HG03108 (cell line): ENCODE results near the gene SYMPK.
A peak's percentile ranks its signal among the peaks of the same experiment; 100 is the strongest.
"Not testable (repeated sequence)": the region's sequence is repeated elsewhere in the genome, so short reads cannot be mapped to it uniquely, and the experiment has no call there.

ENCODE experiments used
- ATAC-seq: cut with Tn5 transposase; IDR thresholded peaks from one replicate; pipeline ENCODE4 v1.9.1; 2021; ENCODE audit warnings: moderate library complexity; ENCODE audit not compliant: unreplicated experiment

The SYMPK gene

DNA sequence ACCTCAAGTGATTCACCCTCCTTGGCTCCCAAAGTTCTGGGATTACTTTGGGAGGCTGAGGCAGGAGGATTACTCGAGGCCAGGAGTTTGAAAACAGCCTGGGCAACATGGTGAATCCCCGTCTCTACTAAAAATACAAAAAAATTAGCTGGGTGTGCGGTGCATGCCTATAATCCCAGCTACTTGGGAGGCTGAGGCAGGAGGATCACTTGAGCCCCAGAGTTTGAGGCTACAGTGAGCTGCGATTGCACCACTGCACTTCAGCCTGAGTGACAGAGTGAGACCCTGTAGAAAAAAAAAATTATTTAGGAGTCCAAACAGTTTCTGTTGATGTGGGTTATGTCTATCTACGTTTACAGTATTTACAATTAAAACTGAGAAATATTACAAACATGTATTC, 7.9 kb upstream of the SYMPK start:
- ATAC-seq = no peak

DNA sequence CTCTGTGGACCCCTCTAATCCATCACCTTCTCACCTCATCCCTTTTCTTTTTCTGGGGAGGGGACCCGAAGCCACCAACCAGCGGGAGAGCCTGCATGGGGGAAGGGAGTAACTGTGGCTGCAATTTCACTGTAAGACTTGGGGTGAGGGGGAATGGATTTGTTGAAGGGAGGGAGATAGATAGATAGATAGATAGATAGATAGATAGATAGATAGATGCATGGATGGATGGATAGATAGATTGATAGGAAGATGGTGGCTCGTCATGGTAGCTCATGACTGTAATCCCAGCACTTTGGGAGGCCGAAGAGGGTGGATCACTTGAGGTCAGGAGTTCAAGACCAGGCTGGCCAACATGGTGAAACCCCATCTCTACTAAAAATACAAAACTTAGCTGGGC, 4.3 kb upstream of the SYMPK start:
- ATAC-seq = not testable (repeated sequence)

DNA sequence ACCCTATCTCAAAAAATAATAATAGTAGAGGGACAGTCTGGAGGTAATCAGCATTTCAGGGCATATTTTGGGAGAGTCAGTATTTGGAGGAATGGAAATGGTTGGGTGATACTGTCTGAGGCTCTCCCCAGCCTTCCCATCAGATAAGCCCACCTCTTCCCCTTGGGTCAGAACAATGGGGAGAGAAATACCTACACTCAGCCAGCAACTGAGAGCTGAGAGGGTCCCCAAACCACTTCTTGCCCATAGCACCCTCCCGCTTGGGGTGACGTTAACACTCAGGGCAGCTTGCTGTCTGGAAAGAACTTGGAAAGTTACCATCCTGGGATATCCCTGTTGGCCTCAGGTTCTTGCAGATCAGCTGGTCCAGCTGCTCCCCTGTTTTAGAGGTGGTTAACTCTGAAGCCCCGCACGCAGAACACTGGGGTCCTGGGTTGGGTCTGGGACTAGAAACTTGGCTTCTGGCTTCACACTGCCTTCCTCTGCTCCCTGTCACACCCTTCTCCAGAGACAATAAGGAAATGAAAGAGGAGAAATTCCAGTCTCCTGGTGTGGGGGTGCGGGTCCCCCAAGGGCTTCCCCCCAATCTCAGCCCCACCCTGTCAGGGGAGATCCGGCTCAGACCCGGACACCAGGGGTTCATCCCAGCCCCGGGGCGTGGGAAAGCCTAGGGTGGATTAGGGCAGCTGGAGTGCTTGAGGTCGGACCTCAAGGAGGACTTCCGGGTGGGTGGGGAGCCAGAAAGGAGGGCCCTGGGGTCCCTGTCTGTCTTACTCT, 3.6 kb upstream of the SYMPK start:
- no peak for ATAC-seq

DNA sequence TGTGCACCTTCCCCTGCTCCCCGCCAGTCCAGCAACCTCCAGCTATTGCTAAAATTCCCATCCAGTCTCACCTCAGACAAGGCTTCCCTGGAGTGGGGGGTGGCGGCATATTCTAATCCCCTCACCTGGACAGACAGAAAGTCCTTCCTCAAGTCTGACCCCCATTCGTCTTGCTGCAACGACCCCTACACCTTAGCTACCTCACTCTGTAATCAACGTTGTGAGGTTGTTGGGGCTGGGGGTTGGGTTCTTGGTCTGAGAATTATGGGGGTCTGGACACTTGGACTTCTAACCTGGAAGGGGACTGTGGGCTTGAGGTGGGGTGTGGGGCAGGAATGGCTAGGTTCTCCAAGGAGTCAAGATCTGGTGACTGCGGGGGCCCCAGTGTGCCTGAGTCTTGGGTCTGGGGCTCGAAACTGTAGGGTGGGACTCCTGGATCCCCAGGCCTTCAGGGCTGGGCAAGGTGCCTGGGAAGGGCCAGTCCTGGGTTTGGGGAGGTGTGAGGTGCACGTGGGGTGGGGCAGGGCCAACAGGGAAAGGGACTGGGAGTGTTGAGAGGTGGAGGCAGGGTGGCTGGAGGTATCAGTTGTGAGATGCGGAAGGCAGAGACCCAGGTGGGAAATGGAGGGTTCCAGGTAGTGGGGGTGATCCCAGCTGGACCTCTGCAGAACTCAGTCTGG, 2.5 kb upstream of the SYMPK start:
- no peak for ATAC-seq

DNA sequence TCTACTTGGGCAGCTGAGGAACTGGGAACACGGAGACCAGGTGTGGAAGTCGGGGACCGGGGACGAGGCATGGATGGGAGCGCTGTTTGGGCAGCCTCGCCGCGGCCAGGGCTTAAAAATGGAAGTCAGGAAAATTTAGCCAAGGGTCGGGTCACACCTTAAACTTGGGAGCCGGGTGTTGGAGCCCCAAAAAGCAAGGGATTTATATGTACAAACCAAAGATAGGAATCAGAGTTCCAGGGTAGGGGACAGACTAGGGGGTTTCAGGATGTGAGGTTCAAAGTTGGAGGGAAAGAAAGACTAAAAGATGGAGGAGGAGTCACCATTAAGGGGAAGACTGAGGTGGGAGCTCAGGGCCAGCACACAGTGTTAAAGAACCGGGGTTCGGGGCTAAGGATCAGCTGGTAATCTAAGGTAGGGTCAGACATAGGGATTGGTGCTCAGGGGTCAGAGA, 1.7 kb upstream of the SYMPK start:
- ATAC-seq = no peak

DNA sequence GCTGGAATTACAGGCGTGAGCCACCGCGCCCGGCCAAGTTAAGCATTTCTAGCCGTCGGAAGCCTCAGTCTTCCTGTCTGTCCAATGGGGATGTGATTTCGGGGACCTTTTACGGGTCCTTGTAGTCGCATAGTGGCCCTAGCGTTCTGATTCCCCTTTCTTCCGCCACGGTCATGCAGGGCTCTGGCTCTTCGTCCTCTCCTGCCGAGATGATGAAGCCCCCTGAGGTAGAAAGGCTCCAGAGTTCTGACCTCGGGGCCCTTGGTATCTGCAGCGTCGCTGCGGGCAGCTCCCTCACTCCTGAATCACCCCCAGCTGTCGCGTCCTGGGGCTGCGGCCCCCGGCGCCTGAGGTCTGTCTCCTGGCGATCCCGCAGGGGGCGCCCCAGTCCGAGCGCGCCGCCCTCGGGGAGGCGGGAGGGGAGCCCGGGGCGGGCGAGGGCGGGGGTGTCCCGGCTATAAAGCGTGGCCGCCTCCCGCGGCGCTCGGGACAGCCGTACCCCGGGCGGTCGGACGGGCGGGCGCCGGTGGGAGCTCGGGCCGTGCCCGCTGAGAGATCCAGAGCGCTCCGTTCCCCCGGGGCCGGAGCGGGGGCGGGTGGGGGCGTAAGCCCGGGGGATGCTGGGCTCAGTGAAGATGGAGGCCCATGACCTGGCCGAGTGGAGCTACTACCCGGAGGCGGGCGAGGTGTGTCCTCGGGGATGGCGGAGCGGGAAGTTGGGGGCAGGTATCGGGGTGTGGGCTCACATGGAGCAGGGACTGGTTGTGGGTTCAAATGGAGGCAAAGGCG, 1.1 kb upstream of the SYMPK start, which contains the start of gene FOXA3:
Gene FOXA3 (plus strand): TSS at position 487 of the 789 bp plus-strand sequence. CDS start 131 bp downstream, at position 618.
- peak; percentile 42 for ATAC-seq

DNA sequence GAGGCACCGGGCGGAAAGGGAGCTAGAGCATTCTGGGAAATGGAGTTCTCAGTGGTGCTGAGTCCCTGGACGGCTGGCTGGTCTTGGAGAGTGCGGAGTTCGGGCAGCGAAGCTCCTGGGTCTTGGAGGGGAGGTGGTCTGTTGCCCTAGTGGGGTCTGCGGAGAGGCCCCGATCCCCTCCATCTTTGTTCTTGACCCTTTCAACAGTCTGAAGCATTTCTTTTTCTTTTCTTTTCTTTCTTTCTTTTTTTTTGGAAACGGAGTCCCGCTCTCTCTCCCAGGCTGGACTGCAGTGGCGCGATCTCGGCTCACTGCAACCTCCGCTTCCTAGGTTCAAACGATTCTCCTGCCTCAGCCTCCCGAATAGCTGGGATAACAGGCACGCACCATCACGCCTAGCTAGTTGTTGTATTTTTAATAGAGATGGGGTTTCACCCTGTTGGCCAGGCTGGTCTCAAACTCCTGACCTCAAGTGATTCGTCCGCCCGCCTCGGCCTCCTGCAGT, 440 bp upstream of the SYMPK start:
- no peak for ATAC-seq

DNA sequence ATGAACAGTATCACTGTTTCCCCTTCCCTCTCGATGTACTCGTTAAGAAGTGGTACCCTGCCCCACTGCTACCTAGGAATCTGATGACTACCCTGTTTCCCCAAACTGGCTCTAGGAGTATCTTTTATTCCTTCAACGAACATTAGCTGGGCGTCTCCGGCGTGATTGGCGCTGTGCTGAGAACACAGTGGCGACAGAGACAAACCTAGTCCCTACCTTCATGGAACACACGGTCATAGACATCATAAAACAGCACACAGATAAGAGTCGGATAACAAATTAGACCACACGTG, 730 bp downstream of the SYMPK start:
- no peak for ATAC-seq

DNA sequence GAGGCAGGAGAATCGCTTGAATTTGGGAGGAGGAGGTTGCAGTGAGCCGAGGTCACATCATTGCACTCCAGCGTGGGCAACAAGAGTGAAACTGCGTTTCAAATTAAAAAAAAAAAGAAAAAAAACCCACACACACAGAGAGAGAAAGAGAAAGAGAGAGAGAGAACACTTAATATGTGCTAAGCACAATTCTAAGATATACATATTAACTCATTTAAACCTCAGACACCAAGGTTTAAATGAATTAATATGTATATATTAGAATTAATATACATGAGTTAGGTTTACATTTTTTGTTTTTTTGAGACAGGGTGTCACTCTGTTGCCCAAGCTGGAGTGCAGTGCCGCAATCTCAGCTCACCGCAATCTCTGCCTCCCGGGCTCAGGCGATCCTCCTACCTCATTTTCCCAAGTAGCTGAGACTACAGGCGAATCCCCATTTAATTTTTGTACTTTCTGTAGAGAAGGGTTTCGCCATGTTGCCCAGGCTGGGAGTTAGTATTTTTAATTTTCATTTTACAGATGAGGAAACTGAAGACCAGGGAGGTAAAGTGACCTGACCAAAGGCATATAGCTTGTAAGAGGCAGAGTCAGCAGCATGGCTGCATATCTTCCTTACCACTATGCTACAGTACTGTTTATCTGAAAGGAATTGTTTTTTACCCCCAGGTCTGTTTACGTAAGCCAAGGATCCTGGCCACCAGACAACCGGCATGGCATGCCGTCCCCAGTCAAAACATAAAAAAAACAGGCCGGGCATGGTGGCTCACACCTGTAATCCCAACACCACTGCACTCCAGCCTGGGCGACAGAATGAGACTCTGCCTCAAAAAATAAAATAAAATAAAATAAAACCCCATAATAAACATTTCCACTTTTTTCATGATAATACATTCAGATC, 2.3 kb downstream of the SYMPK start:
- ATAC-seq = no peak

DNA sequence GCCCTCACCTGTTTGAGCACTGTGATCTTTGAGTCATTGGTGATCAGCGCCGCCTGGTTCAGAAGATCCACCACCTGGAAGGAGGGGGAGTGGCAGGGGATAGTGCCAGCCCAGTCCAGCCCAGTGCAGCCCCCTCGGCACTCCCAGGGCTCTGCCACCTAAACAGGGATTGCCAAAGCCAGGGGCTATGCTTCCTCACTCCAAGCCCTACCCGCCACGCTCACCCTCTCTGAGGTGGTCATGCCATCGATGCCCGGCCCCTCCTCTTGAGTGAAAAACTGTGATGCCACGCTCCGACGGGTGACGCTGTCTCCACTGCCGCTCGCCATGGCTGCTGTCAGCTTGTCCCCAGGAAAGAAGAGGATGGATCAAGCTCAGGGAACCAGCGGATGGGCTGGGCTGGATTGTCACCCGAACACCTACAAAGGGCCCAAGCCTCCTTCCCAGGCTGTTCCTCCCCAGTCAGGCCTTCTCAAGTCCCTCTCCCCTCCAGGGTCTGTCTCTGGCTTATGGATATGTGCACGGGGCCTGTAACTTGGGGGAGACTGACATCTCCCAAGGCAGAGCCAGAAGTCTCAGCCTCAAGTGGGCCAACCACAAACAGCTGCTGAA, 8.7 kb downstream of the SYMPK start:
- ATAC-seq = no peak

DNA sequence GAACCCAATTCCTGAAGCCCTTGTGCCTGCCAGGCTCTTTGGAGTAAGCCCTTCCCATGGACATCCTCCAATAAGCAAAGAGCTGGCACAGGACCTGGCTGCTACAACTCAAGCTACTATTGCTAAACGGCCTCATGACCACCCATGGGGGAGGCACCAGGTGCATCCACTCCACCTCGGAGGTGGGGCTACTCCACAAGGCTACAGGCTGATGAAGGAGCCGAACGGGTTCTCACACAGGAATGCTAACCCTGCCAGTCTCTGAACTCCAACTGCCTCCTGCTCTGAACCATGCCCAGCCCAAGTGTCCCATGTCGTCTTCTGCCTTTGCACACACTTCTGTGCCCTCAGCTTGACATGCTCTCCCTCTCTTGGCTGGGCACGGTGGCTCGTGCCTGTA, 10.0 kb downstream of the SYMPK start:
- ATAC-seq = no peak

DNA sequence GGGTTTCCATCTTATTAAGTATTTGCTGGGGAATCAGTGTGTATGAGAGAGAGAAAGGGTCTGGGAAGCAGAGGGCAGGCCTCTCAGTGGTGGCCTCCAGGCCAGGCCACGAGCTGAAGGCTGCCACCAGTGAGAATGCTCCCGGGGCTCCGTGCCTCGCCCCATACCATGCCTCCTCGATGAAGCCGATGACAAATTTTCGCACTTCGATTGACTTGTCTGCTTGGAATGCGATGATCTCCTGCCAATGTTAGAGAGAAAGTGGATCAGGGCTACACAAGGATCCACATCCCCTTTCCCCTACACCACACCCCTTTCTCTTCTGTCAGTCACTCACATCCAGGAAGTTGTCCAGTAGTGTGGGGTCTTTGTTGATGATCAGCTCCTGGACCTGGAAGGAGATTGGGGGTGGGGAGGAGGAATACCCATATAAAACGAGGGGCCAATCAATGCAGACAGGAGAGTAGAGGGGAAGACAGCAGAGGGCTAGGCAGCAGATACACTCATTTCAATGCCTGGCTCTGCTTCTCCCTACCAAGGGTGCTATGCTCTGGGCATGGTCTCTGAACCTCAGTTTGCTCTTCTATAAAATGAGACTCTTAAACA, 10.7 kb downstream of the SYMPK start:
- no peak for ATAC-seq

DNA sequence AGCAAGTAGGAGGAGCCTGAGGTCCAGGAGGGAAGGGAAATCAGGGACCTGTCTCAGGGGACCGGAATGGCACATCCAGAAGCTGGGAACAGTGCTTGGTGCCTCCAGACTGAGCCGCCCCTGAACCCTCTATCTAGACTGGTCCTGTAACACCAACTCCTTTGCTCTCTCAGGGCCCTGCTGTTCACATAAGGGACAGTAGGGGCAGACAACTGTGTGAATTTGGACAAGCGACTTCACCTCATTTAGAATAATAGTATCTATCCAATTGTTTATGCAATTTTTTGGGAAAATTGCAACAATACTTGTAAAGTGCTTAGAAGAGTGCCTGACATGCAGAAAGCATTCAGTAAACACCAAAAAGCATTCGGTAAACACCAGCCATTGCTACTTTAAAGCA, 14.0 kb downstream of the SYMPK start:
- no peak for ATAC-seq

DNA sequence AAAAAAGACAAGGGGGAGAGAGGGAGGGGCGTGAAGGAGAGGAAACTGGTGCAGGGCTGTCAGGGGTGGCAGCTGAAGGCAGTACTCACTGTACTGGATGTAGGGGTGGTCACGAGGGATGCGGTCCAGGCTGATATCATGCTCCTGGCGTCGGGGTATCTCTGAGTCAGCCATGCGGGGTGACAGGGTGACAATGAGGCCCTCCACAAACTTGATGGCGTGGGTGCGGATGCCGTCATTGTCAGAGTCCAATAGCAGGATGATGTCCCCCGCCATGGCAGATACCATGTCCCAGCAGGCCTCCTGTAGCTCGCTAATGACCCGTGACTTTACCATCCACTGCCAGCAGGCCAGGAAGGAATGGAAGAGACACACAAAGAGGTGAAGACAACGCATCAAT, 15.3 kb downstream of the SYMPK start:
- ATAC-seq = no peak

DNA sequence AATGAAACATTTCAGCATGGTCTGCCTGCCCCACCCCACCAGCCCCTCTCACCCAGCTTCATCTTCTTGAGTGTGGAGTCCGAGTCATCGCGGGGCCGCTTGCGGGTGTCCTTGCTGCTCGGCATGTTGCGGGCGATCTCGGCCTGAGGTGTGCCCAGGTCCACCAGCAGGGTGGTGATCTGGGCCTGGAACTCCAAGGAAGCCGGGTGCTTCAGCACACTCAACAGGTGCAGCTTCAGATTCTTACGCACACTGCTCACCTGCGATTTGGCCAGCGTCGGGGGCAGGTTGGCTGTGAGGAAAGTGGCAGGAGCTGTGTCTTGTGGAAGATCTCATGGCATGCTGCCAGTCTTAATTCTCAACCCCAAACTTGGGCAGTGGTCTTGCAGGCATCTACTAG, 20.7 kb downstream of the SYMPK start:
- no peak for ATAC-seq

DNA sequence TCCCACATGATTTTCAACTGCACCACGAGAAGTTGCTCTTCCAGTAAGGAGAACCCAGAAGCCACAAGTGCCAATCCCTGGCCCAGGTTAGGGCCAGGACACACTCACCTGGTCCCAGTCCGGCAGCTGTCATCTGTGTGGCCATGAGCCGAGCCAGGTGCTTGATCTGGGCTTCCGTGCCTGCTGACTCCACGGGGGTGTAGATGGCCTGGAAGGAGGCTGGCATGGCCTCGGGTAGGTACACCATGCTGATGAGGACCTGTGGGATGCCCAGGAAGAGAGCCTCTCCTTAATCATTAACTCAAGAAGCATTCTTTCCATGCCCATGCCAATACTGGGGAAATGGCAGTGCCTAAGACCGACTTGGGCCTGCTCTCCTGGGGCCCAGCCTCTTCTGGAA, 28.0 kb downstream of the SYMPK start:
- no peak for ATAC-seq

DNA sequence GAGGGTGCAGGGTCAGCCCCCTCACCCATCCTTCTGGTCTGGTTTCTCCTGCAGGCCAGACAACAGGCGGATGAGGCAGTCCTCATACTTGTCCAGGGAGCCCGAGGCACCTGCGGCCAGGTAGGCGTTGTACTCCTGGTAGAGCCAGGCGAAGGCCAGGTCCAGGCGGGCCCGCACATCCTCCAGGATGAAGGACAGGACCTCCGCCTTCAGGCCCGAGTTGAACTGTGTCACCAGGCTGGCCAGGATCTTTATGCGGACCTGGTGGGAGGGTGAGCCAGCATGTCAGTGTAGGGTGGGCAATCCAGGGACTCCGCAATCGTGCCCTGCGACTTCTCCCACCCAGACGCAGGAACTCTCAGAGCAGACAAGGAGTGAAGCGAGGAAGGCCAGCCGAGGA, 34.0 kb downstream of the SYMPK start:
- ATAC-seq = no peak

DNA sequence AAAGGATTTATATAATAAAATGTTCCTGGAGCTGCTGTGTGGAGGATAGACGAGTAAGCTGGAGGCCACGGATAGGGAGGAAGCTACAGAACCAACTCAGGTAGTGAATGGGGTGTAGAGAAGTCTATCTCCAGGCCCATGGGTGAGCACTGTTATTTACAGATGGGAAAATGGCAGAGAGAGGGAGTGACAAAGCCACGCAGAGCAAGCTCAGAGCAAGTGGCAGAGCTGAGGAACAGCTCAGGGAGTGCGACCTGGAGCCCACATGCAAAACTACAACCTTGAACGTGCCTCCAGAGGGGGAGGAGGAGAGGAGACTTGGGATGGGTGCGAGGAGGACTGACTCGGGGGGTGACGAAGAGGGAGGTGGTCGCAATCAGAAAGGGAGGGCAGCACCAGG, 34.4 kb downstream of the SYMPK start:
- no peak for ATAC-seq

DNA sequence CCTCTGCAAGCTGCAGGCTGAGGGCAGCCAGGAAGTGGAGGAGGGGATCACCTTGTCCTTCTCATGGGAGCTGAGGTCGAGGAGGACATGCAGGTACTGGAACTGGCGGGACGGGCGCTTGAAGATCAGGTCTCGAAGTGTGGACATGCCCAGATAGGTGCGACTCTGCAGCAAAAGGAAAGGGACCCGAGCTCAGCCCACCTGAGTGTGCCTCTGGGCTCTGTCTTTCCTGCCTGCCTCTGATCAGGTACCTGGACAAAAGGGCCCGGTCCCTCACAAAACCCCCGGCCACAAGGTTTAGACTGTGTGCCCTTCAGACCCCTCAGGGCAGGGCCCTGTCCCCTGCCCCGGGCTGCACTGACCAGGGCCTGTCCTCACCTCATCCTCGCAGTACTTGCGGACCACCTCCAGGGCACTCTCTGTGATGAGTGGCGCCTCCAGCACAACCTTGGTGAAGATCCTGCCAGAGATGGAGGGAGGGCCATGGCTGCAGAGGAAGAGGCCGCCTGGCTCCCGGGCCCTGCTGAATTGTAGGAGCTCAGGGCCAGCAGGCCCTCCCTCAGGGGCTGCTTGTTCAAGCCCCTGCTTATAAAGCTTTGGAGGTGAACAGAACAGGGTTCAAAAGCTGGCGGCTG, 35.4 kb downstream of the SYMPK start:
- no peak for ATAC-seq
